Suprapubic skin (tissue), 4 donors: ENCODE data around the gene IFI27L2. TPM values are rescaled to one million over a fixed set of nuclear protein-coding genes. Genes with fewer than 3 reads are reported as not detected.

Experiments
- DNase-seq, 2 donors: peaks; one replicate each; pipeline ENCODE4 v3.0.0-alpha.2; 2019; ENCODE audit warnings: low spot score in 2 of 2
- H3K27ac ChIP-seq: fragments of 200-600 bp; sonication (generic); one replicate; pipeline ENCODE4 v1.5.1; 2019
- H3K27me3 ChIP-seq: fragments of 200-600 bp; sonication (generic); one replicate; pipeline ENCODE4 v1.5.1; 2019
- H3K36me3 ChIP-seq: fragments of 200-600 bp; sonication (generic); one replicate; pipeline ENCODE4 v1.5.1; 2019
- H3K4me1 ChIP-seq: fragments of 200-600 bp; sonication (generic); one replicate; pipeline ENCODE4 v1.5.1; 2019
- H3K4me3 ChIP-seq: fragments of 200-600 bp; sonication (generic); one replicate; pipeline ENCODE4 v1.5.1; 2019; ENCODE audit warnings: mild to moderate bottlenecking
- H3K9me3 ChIP-seq: fragments of 200-600 bp; sonication (generic); one replicate; pipeline ENCODE4 v1.5.1; 2019
- CTCF ChIP-seq, 2 donors: fragments of 200-600 bp in 1 of 2; fragments of 450-650 bp in 1 of 2; sonication (generic) in 1 of 2; IDR thresholded peaks; one replicate each; pipeline ENCODE4 v1.5.1; 2016 to 2019; ENCODE audit warnings: antibody characterized with exemption in 2 of 2, mild to moderate bottlenecking in 1 of 2, moderate library complexity in 1 of 2
- EP300 ChIP-seq: sonication (generic); formaldehyde crosslinking; IDR thresholded peaks from one replicate; pipeline ENCODE4 v1.6.1; 2017; ENCODE audit warnings: antibody characterized with exemption
- POLR2A ChIP-seq, 2 donors: fragments of 450-650 bp; IDR thresholded peaks; one replicate each; pipeline ENCODE4 v1.6.1; 2017; ENCODE audit warnings: antibody characterized with exemption in 2 of 2, mild to moderate bottlenecking in 2 of 2, moderate library complexity in 2 of 2
- POLR2AphosphoS5 ChIP-seq, 3 donors: sonication (generic); formaldehyde crosslinking; IDR thresholded peaks; one replicate each; pipeline ENCODE4 v1.6.1; 2017; ENCODE audit warnings: antibody characterized with exemption in 3 of 3
- whole genome bisulfite sequencing: methylation state at CpG from one replicate; pipeline ENCODE4 v1.1.5; 2018; 5-methylcytosine and 5-hydroxymethylcytosine counted together
- total RNA-seq, 4 donors: library from RNA; depleted of rRNA; stranded (reverse); fragments of >200 nt; gene quantifications; one replicate each; pipeline ENCODE4 v1.1.0, GENCODE V29; 2016

The IFI27L2 gene
- total RNA-seq, 4 donors from 2014 or later: 29.9 to 87.6 (median 61.1) TPM

- no peak for DNase-seq
- WGBS: 95% methylated on average over 4 of the region's 4 CpGs
These were observed 39.9 kb downstream of the IFI27L2 start for GRCh38 chr14:94089479-94089878.

GRCh38 chr14:94088516-94088915, 40.9 kb downstream of the IFI27L2 start:
- Histone ChIP-seq H3K27me3 (no peaks in the 10 kb centered on the region), H3K9me3 (no peaks in the 10 kb centered on the region), H3K36me3 (no peaks in the 10 kb centered on the region), H3K4me1 (no peaks in the 10 kb centered on the region), H3K4me3 (no peak overlapping the region), H3K27ac (no peak overlapping the region)
- no peak for DNase-seq
- TF ChIP-seq CTCF (IDR thresholded peaks at IDR 0.05): no peak
- TF ChIP-seq POLR2A (IDR thresholded peaks at IDR 0.05): no peak
- TF ChIP-seq EP300: no peak
- no peak for TF ChIP-seq POLR2AphosphoS5 (IDR thresholded peaks at IDR 0.05)
- 71% methylated on average over 5 of the region's 5 CpGs for WGBS

More at GRCh38 chr14:94089479-94089878, 39.9 kb downstream of the IFI27L2 start:
- Histone ChIP-seq H3K36me3 (no peaks in the 10 kb centered on the region), H3K27me3 (no peaks in the 10 kb centered on the region), H3K4me1 (no peaks in the 10 kb centered on the region), H3K9me3 (no peaks in the 10 kb centered on the region), H3K4me3 (no peak overlapping the region), H3K27ac (no peak overlapping the region)
- no peak for TF ChIP-seq POLR2A (IDR thresholded peaks at IDR 0.05)
- no peak for TF ChIP-seq CTCF (IDR thresholded peaks at IDR 0.05)
- TF ChIP-seq EP300: no peak
- no peak for TF ChIP-seq POLR2AphosphoS5 (IDR thresholded peaks at IDR 0.05)

GRCh38 chr14:94087891-94088290, 41.5 kb downstream of the IFI27L2 start:
- TF ChIP-seq EP300: no peak
- TF ChIP-seq POLR2AphosphoS5 (IDR thresholded peaks at IDR 0.05): no peak
- TF ChIP-seq POLR2A (IDR thresholded peaks at IDR 0.05): no peak
- no peak for TF ChIP-seq CTCF (IDR thresholded peaks at IDR 0.05)
- no peak overlapping the region for H3K27ac ChIP-seq
- no peak overlapping the region for H3K4me3 ChIP-seq
- H3K27me3 ChIP-seq: no peaks in the 10 kb centered on the region
- DNase-seq: no peak
- H3K4me1 ChIP-seq: no peaks in the 10 kb centered on the region
- no peaks in the 10 kb centered on the region for H3K36me3 ChIP-seq
- H3K9me3 ChIP-seq: no peaks in the 10 kb centered on the region
- 50% methylated on average over 4 of the region's 4 CpGs for WGBS

GRCh38 chr14:94081386-94081820, 48.0 kb downstream of the IFI27L2 start:
- WGBS: 2% methylated on average over 19 of the region's 19 CpGs
- peak overlapping the region; percentile 100 for H3K4me3 ChIP-seq
- no peak for DNase-seq
- no peaks in the 10 kb centered on the region for H3K9me3 ChIP-seq
- H3K27me3 ChIP-seq: no peaks in the 10 kb centered on the region
- TF ChIP-seq CTCF (IDR thresholded peaks at IDR 0.05) (no peak), POLR2A (IDR thresholded peaks at IDR 0.05) (no peak), POLR2AphosphoS5 (IDR thresholded peaks at IDR 0.05) (no peak), EP300 (no peak)
- peaks cover 6% of the 10 kb centered on the region for H3K36me3 ChIP-seq
- H3K27ac ChIP-seq: peak overlapping the region; percentile 97
- peaks cover 45% of the 10 kb centered on the region for H3K4me1 ChIP-seq

- under 1% methylated on average over 49 of the region's 77 CpGs for WGBS
- no peak for TF ChIP-seq CTCF (IDR thresholded peaks at IDR 0.05)
- peak; percentile 76 to 91 for TF ChIP-seq POLR2A (IDR thresholded peaks at IDR 0.05)
- peak; percentile 84 to 89 (median 89) for TF ChIP-seq POLR2AphosphoS5 (IDR thresholded peaks at IDR 0.05)
- no peak for TF ChIP-seq EP300
- peaks cover 49% of the 10 kb centered on the region for H3K4me1 ChIP-seq
These were observed 48.6 kb downstream of the IFI27L2 start, which contains the start of the genes DDX24 and IFI27L1 for GRCh38 chr14:94080621-94081385. Gene DDX24 (minus strand): TSS chr14:94081202. CDS start chr14:94079742, 1,460 bp downstream. Gene IFI27L1 (plus strand): TSS chr14:94081310. CDS start chr14:94096938, 15,628 bp downstream.

More at GRCh38 chr14:94080621-94081385, 48.6 kb downstream of the IFI27L2 start, which contains the start of the genes DDX24 and IFI27L1:
- Histone ChIP-seq H3K36me3 (peaks cover 6% of the 10 kb centered on the region), H3K4me3 (peak within 1 kb of the TSS; percentile 100), H3K9me3 (no peaks in the 10 kb centered on the region), H3K27ac (peak within 1 kb of the TSS; percentile 97), H3K27me3 (no peaks in the 10 kb centered on the region)
- peak; percentile 97 to 98 for DNase-seq
